ENCODE results near the gene MB.

Gene MB

GRCh38 chr22:35576671-35577070 is 40.5 kb downstream of the MB start:
- Mint-ChIP-seq H3K4me3 (no peak overlapping the region), H3K4me1 (peaks cover 19% of the 10 kb centered on the region), H3K9me3 (no peaks in the 10 kb centered on the region), H3K36me3 (ENCODE audit: low read depth) (no peaks in the 10 kb centered on the region), H3K27me3 (ENCODE audit: low read depth, poor library complexity) (peaks cover 15% of the 10 kb centered on the region), H3K27ac (no peak overlapping the region)
- no peak for TF ChIP-seq CTCF (IDR thresholded peaks at IDR 0.05)
- no peak for DNase-seq

GRCh38 chr22:35575116-35575748 is 41.9 kb downstream of the MB start:
- DNase-seq: no peak
- TF ChIP-seq CTCF (IDR thresholded peaks at IDR 0.05): no peak
- no peak overlapping the region for H3K27ac Mint-ChIP-seq
- H3K27me3 Mint-ChIP-seq (ENCODE audit: low read depth, poor library complexity): peaks cover 10% of the 10 kb centered on the region
- H3K36me3 Mint-ChIP-seq (ENCODE audit: low read depth): no peaks in the 10 kb centered on the region
- H3K4me1 Mint-ChIP-seq: peaks cover 22% of the 10 kb centered on the region
- no peak overlapping the region for H3K4me3 Mint-ChIP-seq
- H3K9me3 Mint-ChIP-seq: no peaks in the 10 kb centered on the region

GRCh38 chr22:35572556-35572955 is 44.6 kb downstream of the MB start:
- DNase-seq: no peak
- peaks cover 42% of the 10 kb centered on the region for H3K4me1 Mint-ChIP-seq
- no peak overlapping the region for H3K4me3 Mint-ChIP-seq
- H3K27ac Mint-ChIP-seq: no peak overlapping the region
- no peaks in the 10 kb centered on the region for H3K36me3 Mint-ChIP-seq (ENCODE audit: low read depth)
- peaks cover 10% of the 10 kb centered on the region for H3K27me3 Mint-ChIP-seq (ENCODE audit: low read depth, poor library complexity)
- H3K9me3 Mint-ChIP-seq: no peaks in the 10 kb centered on the region
- no peak for TF ChIP-seq CTCF (IDR thresholded peaks at IDR 0.05)

GRCh38 chr22:35570686-35571194 is 46.4 kb downstream of the MB start:
- Mint-ChIP-seq H3K9me3 (no peaks in the 10 kb centered on the region), H3K4me3 (no peak overlapping the region), H3K27ac (peak overlapping the region; percentile 44), H3K27me3 (ENCODE audit: low read depth, poor library complexity) (peaks cover 13% of the 10 kb centered on the region), H3K4me1 (peaks cover 55% of the 10 kb centered on the region), H3K36me3 (ENCODE audit: low read depth) (no peaks in the 10 kb centered on the region)
- no peak for DNase-seq
- no peak for TF ChIP-seq CTCF (IDR thresholded peaks at IDR 0.05)

GRCh38 chr22:35569916-35570315 is 47.2 kb downstream of the MB start:
- Mint-ChIP-seq H3K27ac (no peak overlapping the region), H3K4me1 (peaks cover 63% of the 10 kb centered on the region), H3K36me3 (ENCODE audit: low read depth) (no peaks in the 10 kb centered on the region), H3K27me3 (ENCODE audit: low read depth, poor library complexity) (peaks cover 16% of the 10 kb centered on the region), H3K9me3 (no peaks in the 10 kb centered on the region), H3K4me3 (no peak overlapping the region)
- DNase-seq: no peak
- no peak for TF ChIP-seq CTCF (IDR thresholded peaks at IDR 0.05)
